Measurements from ENCODE around the gene USP4.

GRCh38 chr3:49371946-49372345, 32.1 kb upstream of the USP4 start:
- TF ChIP-seq, protein P1, sequence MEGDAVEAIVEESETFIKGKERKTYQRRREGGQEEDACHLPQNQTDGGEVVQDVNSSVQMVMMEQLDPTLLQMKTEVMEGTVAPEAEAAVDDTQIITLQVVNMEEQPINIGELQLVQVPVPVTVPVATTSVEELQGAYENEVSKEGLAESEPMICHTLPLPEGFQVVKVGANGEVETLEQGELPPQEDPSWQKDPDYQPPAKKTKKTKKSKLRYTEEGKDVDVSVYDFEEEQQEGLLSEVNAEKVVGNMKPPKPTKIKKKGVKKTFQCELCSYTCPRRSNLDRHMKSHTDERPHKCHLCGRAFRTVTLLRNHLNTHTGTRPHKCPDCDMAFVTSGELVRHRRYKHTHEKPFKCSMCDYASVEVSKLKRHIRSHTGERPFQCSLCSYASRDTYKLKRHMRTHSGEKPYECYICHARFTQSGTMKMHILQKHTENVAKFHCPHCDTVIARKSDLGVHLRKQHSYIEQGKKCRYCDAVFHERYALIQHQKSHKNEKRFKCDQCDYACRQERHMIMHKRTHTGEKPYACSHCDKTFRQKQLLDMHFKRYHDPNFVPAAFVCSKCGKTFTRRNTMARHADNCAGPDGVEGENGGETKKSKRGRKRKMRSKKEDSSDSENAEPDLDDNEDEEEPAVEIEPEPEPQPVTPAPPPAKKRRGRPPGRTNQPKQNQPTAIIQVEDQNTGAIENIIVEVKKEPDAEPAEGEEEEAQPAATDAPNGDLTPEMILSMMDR (IDR thresholded peaks at IDR 0.05) = no peak
- TF ChIP-seq POLR2A (IDR thresholded peaks at IDR 0.05) = no peak

Data from esophagus squamous epithelium (tissue), 4 donors.